GM21723 (cell line): ENCODE measurements around the gene UNC93B1.
"Not testable (repeated sequence)": the region's sequence is repeated elsewhere in the genome, so short reads cannot be mapped to it uniquely, and the experiment has no call there.

Experiments used
- ATAC-seq: cut with Tn5 transposase; IDR thresholded peaks from one replicate; pipeline ENCODE4 v1.9.1; 2021; ENCODE audit warnings: mild to moderate bottlenecking, moderate library complexity; ENCODE audit not compliant: unreplicated experiment

The UNC93B1 gene

GRCh38 chr11:67994387-67994786 is 9.5 kb downstream of the UNC93B1 start:
- ATAC-seq, result not testable (repeated sequence)

DNA sequence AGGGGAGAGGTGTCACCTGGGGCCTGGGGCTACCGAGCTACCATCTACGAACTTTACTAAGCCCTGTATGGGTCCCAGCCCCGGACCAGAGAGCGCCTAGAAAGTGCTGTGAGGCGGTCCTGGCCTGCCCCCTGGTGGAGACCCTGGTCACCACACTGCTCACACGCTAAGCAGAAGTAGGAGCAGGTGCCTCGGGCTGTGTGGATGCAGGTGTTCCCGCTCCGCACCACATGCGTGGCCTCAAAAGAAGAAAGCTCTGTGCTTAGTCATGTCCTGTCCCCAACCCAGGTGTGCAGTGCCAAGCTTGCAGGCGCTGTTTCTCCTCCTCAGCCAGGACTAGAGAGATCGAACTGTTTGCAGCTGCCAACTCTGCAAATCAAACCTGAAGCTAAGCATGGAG is 10.1 kb downstream of the UNC93B1 start:
- not testable (repeated sequence) for ATAC-seq

DNA sequence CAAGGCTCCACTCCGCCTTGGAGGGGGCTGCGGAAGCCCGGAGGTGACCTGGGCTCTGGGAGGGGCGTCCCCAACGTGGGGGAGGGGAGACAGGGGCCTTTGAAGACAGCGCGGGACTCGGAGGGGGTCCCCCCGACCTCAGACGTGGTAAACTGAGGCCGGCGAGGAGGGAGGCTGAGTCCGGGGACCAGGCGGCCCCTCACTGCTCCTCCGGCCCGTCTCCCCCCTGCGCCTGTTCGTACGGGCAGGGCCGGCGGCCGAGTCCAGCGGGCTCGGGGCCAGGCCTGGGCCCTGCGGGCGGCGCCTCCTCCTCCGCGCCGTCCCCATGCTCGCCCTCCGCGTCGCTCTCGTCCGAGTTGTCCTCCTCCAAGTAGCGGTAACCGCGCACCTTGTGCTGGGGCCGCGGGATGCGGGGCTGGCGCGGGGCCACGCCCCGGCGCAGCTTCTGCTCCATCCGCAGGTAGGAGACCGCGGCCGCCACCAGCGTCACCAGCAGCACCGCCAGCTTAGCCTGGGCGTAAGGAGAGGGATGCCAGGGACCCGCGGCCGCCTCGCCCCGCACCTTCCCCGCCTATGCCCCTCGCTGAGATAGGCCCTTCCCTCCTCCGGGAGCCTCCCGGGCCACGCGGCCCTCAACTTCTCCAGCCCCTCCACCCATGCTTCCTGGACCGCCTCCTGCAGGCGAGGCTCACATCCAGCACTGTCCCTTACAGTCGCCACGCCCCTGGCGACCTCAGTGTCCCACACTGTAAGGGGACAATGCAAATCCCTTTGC is 12.4 kb downstream of the UNC93B1 start:
- not testable (repeated sequence) for ATAC-seq

- not testable (repeated sequence) for ATAC-seq
Measured at GRCh38 chr11:67990546-67991346, 13.2 kb downstream of the UNC93B1 start.

DNA sequence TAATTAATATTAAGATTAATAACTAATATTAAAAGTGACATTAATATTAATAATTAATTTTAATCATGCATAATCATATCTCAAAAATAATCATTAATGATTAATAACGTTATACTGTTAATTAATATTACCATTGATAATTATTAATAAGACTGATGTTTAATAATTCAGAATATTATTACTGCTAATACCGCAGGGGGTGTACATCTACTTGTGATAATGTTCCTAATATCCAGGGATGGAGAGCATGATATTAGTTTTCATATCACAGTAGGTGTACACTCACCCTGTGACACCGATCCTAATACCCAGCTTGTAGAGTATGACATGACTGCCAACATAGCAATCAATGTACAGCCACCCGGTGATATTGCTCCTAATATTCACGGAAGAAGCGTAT is 18.6 kb downstream of the UNC93B1 start:
- not testable (repeated sequence) for ATAC-seq

DNA sequence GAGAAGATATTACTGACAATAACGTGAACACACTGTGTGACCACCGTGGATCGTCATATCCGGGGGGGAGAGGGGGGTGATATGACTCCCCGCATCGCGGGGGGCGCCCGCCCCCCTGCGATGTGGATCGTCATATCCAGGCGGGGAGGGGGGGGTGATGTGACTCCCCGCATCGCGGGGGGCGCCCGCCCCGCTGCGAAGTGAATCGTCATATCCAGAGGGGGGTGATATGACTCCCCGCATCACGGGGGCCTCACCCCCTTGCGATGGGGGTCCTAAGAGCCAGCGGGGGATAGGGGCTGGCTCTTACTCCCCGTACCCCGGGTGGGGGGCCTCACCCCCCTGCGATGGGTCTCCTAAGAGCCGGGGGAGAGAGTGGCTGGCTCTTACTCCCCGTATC is 19.9 kb downstream of the UNC93B1 start:
- no peak for ATAC-seq

DNA sequence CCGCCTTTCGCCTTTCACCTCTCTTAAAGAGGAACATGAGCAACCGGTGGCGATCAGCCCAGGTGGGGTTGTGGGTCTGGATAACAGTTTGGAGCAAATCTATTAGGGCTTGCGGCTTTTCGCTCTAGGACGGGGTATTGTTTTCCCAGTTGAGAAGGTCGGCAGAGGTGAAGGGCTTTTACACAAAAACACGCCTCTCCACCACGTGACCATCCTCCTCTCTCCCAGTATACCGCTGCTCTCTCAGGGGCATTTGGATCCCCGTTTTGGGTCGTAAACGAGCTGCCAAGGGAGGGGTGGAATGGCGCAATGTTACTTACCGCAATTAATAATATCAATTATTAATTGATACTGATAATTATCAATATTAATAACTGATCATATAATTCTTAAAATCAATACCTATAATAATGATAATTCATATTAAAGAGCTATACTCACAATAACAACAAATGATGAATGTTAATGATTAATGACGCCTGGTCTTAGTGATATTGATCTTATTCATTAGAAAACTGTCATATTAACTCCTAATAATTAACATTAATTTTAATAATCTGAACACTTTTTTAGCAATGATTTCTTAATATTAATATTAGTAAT is 21.5 kb downstream of the UNC93B1 start:
- ATAC-seq, result not testable (repeated sequence)

DNA sequence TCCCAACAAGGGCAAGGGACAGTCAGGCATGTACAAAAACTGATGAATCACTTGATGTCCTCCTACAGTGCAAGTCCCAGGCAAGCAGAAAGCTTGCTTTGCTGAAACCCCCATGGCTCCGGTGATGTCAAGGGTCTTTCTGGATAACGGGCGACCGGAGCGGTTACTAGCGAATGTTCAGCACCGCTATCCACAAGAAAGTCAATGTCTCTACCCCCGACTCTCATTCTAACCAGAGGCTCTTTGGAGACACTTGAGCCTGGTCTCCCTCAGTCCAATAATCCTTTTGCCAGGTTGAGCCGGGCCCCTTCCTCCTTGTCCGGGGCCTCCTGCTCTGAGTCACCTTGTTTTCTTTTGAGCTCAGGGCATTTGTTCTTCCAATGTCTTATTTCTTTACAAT is 22.7 kb downstream of the UNC93B1 start:
- not testable (repeated sequence) for ATAC-seq

- not testable (repeated sequence) for ATAC-seq
Measured at GRCh38 chr11:67978766-67979418, 25.0 kb downstream of the UNC93B1 start.

- not testable (repeated sequence) for ATAC-seq
Measured at GRCh38 chr11:67974746-67975145, 29.2 kb downstream of the UNC93B1 start.

- ATAC-seq, result not testable (repeated sequence)
Measured at GRCh38 chr11:67965830-67966348, 38.0 kb downstream of the UNC93B1 start.

DNA sequence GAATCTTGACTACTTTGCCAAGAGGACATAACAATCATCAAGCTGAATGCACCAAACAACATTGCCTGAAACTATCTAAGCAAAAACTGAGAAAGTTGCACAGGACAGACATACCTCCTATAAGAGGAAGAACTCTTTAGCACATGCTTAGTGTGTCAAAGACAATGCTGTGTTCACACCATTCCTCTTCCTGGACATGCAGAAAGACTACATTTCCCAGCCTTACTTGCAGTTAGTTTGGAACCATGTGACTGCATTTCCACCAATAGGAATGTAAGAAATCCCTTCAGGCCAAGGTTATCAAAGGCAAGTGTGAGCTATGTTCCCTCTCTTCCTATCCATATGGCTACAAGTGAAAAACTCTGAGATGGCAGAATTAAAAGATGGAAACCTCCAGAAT is 39.2 kb downstream of the UNC93B1 start:
- not testable (repeated sequence) for ATAC-seq

- not testable (repeated sequence) for ATAC-seq
Measured at GRCh38 chr11:67963879-67964278, 40.0 kb downstream of the UNC93B1 start.

- not testable (repeated sequence) for ATAC-seq
Measured at GRCh38 chr11:67963217-67963616, 40.7 kb downstream of the UNC93B1 start.

DNA sequence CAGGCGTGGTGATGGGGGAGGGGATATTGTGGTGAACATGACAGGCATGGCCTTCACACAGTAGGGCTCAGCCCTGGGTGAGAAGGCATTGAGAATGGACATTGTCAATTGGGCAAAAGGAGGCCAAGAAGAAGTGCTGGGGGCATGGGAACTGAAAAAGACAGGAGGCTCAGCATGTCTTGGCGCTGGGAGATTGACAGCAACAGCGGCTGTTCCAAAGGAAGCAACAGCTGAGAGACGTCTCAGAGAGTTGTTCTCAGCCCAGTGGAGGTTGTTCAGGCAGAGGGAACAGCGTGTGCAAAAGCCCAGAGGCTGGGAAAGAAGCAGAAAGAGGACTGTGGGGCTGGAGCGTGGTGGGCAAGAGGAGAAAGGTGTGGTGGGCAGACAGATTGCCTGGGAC is 47.7 kb downstream of the UNC93B1 start:
- ATAC-seq, result not testable (repeated sequence)

GRCh38 chr11:67955461-67956007 is 48.4 kb downstream of the UNC93B1 start:
- ATAC-seq, result not testable (repeated sequence)

DNA sequence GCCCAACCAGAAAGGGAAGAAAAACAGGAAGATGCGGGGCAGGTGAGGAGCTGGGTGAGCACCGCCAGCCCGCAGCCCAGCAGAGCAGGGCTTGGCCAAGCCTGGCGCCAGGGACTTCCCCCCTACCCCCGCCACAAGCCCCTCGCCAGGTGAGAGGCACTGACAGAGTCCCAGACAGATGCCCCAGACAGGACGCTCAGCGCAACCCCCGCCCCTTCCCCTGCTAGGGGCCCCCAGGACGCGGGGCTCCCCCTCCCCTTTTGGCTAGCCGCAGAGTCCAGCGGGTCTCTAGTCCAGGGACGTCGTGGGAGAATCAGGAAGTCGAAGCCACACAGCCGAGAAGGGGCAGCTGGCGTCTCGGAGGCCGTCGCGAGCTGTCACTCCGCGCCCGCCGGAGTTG is 48.9 kb downstream of the UNC93B1 start:
- not testable (repeated sequence) for ATAC-seq

- ATAC-seq, result not testable (repeated sequence)
Measured at GRCh38 chr11:67954251-67954650, 49.6 kb downstream of the UNC93B1 start.

- ATAC-seq, result not testable (repeated sequence)
Measured at GRCh38 chr11:67950705-67951104, 53.2 kb downstream of the UNC93B1 start.

- not testable (repeated sequence) for ATAC-seq
Measured at GRCh38 chr11:67947785-67948184, 56.1 kb downstream of the UNC93B1 start.
